ENCODE data around the gene TCP11. TPM values are rescaled to one million over a fixed set of nuclear protein-coding genes. Genes with fewer than 3 reads are reported as not detected.

Gene TCP11
- total RNA-seq, 1 experiment from 2014 or later: not detected

- Histone ChIP-seq H3K27ac (ENCODE audit: low read length) (no peak overlapping the region), H3K9me3 (ENCODE audit: control insufficient read depth, insufficient read depth, low read depth, low read length) (no peaks in the 10 kb centered on the region), H3K4me3 (ENCODE audit: low read depth in 2 of 2, low read length in 2 of 2) (no peak overlapping the region), H3K4me1 (ENCODE audit: control insufficient read depth, insufficient read depth, low read length) (peaks cover 3% of the 10 kb centered on the region; the same call in 1 of the 2 replicates), H3K27me3 (ENCODE audit: control insufficient read depth, insufficient read depth, low read length) (no peaks in the 10 kb centered on the region), H3K36me3 (ENCODE audit: control insufficient read depth, insufficient read depth, low read length) (no peaks in the 10 kb centered on the region)
- intact Hi-C loops (cut with micrococcal nuclease; ENCODE audit: unreplicated experiment) (loop anchor here (2.0 kb wide), 2 partner anchors 57 to 93 kb away; no protein-coding TSS in a partner anchor), in situ Hi-C loops (cut with HindIII; ENCODE audit: low pct_unique_long_range_greater_than_20kb, low sequenced_read_pairs) (no loop called here)
- BruUV-seq (replicated peaks): no TSS peak
- POLR2A ChIA-PET: no interaction called here
- DNase-seq (ENCODE audit: low read depth, low spot score) (no peak), ATAC-seq (no peak)
- CTCF ChIA-PET: interaction anchor here (1.2 to 3.3 kb wide), 3 partner anchors 58 to 94 kb away, joined by 5 to 21 read pairs (median 13); no protein-coding TSS in a partner anchor
- no peak for TF ChIP-seq REST (IDR thresholded peaks at IDR 0.05; ENCODE audit: insufficient read depth in 1 of 2, low read depth in 2 of 2, low read length in 1 of 2)
- TF ChIP-seq TCF7L2 (IDR thresholded peaks at IDR 0.05; ENCODE audit: low read depth, low read length): no peak
- TF ChIP-seq CTCF (IDR thresholded peaks at IDR 0.05): no peak
- no peak for TF ChIP-seq POLR2AphosphoS5 (IDR thresholded peaks at IDR 0.05; ENCODE audit: low read depth, low read length)
- TF ChIP-seq SIN3A (IDR thresholded peaks at IDR 0.05; ENCODE audit: borderline replicate concordance, insufficient read depth, low read depth, low read length): no peak
These were observed 6.3 kb upstream of the TCP11 start for GRCh38 chr6:35147486-35147885.

GRCh38 chr6:35147026-35147425 is 5.9 kb upstream of the TCP11 start:
- Histone ChIP-seq H3K9me3 (ENCODE audit: control insufficient read depth, insufficient read depth, low read depth, low read length) (no peaks in the 10 kb centered on the region), H3K4me1 (ENCODE audit: control insufficient read depth, insufficient read depth, low read length) (peaks cover 3% of the 10 kb centered on the region; the same call in 1 of the 2 replicates), H3K4me3 (ENCODE audit: low read depth in 2 of 2, low read length in 2 of 2) (no peak overlapping the region), H3K27ac (ENCODE audit: low read length) (no peak overlapping the region), H3K36me3 (ENCODE audit: control insufficient read depth, insufficient read depth, low read length) (no peaks in the 10 kb centered on the region), H3K27me3 (ENCODE audit: control insufficient read depth, insufficient read depth, low read length) (no peaks in the 10 kb centered on the region)
- CTCF ChIA-PET: interaction anchor here (1.2 to 3.3 kb wide), 3 partner anchors 58 to 94 kb away, joined by 5 to 21 read pairs (median 13); no protein-coding TSS in a partner anchor
- DNase-seq (ENCODE audit: low read depth, low spot score): no peak
- intact Hi-C loops (cut with micrococcal nuclease; ENCODE audit: unreplicated experiment): loop anchor here (2.0 kb wide), 2 partner anchors 58 to 94 kb away; no protein-coding TSS in a partner anchor
- POLR2A ChIA-PET: no interaction called here
- no peak for ATAC-seq
- in situ Hi-C loops (cut with HindIII; ENCODE audit: low pct_unique_long_range_greater_than_20kb, low sequenced_read_pairs): no loop called here
- no TSS peak for BruUV-seq (replicated peaks)
- TF ChIP-seq SIN3A (IDR thresholded peaks at IDR 0.05; ENCODE audit: borderline replicate concordance, insufficient read depth, low read depth, low read length) (no peak), POLR2AphosphoS5 (IDR thresholded peaks at IDR 0.05; ENCODE audit: low read depth, low read length) (no peak), REST (IDR thresholded peaks at IDR 0.05; ENCODE audit: insufficient read depth in 1 of 2, low read depth in 2 of 2, low read length in 1 of 2) (no peak), CTCF (IDR thresholded peaks at IDR 0.05) (no peak), TCF7L2 (IDR thresholded peaks at IDR 0.05; ENCODE audit: low read depth, low read length) (no peak)
